LHCN-M2 (cell line): ENCODE measurements around the gene PROZ. TPM values are rescaled to one million over a fixed set of nuclear protein-coding genes. Genes with fewer than 3 reads are reported as not detected.

ENCODE experiments used
- DNase-seq: peaks from one replicate; pipeline ENCODE4 v3.0.0-alpha.2; 2012; ENCODE audit warnings: low read depth
- total RNA-seq: library from RNA; depleted of rRNA; stranded (reverse); fragments of >200 nt; gene quantifications from 2 replicates; pipeline ENCODE4 v1.2.3, GENCODE V29; 2014

Gene PROZ
- total RNA-seq, 1 experiment from 2014 or later, result not detected

- DNase-seq, result no peak
These were observed 18.4 kb downstream of the PROZ start for GRCh38 chr13:113176822-113177221.

DNA sequence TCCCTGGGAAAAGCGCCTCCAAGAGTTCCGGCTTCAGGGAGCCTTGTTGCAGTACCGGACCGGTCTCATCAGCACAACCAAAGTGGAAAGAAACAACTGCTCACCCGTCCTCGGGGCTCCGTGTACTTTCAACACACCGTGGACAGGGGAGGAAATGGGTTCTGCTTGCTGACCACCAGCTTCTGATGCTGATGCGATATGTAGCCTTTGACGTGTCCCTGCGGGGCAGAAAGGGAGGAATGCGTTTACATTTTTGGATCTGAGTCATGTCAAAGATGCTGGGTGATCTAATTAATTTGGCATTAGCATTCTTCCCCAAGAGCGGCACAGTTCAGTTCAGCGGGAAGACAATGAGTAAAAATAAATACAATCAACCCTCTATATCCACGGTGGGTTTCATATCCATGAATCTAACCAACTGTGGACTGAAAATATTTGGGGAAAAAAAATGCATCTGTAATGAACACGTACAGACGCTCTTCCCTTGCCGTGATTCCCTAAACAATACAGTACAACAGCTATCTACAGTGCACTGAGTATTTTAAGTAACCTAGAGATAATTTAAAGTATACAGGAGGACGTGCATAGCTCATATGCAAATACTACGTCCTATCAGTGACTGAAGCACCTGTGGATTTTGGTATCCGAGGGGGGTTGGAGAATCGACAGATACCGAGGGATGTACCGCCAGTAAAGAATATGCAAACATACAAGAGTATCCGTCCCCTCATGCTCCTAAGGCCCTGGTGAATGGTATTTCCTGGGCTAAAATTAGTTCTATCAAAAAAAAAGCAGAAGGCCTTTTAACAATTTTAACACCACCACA, 19.8 kb downstream of the PROZ start:
- DNase-seq, result peak; percentile 91

DNA sequence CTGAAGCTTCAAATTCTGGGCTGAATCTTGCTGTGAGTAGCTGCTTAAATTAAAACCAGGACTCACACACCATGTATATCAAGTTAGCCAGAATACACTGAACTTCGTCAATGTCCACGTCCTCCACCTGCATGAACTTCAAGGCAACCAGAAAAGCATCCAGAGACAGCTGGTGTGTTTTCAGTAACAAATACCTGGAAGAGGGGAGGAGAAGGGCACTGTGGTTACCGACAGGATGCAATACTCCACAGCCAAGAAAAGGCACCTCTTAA, 20.4 kb downstream of the PROZ start:
- DNase-seq, result no peak

DNA sequence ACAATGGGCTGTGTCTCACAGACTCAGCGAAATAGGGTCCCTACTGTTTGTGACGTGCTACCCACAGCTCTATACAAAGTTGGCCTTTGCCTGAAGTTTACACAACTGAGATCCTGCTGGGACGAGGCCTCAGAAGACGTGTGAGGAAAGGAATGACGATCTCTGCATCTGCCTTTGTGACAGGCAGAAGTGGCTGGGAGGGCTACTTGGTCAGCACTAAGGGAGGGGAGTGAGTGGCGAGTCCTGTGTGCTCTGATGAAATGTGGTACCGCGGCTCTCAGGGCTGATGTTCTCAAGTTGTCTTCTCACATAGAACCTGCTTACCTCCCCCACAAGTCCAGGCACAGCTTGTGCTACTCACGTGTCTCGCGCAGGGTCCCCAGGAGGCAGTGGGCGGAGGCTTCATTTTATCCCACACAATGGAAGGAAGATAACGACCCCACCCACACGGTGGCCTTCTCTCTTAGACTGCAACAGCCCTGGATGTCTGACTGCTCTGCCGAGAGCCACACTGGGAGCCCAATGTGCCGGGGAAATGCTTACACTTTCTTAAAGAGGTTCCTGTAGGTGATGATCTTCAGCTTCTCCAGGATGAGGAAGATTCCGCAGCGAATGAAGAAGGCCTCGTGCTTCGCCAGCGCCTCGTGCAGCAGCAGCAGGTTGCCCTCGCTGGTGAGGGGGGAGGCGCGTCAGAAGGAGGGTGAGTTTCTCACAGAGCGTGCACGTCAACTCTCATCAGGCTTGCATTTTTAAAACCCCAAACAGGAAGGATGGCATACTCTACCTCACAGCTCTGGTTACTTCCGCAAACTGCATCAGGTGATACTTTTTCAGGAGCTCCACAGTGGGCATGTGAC, 21.2 kb downstream of the PROZ start:
- DNase-seq, result no peak

- peak; percentile 48 for DNase-seq
These were observed 23.6 kb downstream of the PROZ start for GRCh38 chr13:113182046-113182445.

DNA sequence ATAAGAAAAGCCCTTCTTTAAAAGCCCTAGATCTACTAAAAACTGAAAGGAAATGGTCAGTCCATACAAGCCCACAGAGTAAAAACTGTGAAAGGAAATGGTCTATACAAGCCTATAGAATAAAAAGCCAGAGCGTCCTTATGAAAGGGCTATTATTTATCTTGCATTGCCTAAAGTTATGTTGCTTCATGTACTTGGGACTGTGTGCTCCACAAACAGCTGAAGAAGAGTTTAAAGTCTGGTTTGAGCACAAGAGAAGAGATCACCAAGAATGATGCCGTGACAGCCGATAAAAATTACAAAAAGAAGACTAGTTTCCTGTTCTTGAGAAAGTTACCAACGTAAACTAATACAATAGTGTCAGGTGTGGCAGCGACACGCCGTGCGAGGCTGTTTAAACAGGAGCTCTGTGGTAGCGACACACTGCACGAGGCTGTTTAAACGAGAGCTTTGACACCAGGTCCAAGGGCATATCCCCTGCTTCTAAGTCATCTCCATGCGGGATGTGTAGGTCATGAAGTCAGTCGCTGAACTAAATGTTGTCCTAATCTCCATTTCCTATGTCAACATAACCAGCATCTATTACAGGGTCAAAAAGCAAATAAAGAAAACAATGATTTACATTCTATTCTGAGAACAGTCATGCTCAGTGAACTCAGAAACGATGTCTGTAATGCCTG, 25.1 kb downstream of the PROZ start:
- DNase-seq, result no peak

- DNase-seq, result no peak
These were observed 26.4 kb downstream of the PROZ start for GRCh38 chr13:113184568-113185440.

GRCh38 chr13:113186061-113186900, 27.8 kb downstream of the PROZ start:
- DNase-seq, result no peak

- DNase-seq, result peak; percentile 100
These were observed 28.8 kb downstream of the PROZ start for GRCh38 chr13:113187263-113187669.

DNA sequence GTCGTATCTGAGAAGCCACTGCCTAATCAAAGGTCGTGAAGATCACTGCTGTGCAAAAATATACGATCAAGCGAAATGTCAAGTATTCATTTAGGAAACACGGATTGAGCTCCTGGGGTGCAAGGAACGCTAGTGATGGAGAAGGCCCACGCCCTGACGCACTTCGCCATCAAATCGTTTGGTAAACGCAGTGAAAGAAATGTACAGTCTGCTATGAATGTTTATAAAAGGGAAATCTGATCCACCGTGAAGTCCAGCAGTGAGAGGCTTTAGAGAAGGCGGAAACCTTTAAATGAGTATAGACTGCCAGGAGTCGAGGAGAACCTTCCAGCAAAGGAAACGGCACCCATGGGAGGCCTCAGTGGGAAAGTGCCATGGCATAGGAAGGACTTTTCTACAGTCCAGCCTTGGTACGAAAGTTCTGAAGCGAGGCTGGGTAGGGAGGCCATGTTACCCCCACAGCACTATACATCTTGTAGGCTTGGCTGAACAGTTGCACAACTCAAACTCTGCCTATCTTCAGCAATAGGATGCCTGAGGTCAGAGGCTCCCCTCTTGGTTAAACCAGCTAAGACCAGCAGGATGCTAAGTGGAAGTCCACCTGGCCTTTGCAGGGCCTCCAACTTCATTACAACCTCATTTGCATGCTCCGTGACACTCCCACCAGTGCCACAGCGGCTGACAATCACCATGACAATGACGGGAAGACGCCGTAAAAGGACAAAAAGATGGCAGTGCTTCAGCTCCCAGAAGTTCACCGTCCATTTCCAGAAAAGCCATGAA, 29.6 kb downstream of the PROZ start:
- DNase-seq, result no peak

- no peak for DNase-seq
These were observed 31.7 kb downstream of the PROZ start for GRCh38 chr13:113190181-113190580.

DNA sequence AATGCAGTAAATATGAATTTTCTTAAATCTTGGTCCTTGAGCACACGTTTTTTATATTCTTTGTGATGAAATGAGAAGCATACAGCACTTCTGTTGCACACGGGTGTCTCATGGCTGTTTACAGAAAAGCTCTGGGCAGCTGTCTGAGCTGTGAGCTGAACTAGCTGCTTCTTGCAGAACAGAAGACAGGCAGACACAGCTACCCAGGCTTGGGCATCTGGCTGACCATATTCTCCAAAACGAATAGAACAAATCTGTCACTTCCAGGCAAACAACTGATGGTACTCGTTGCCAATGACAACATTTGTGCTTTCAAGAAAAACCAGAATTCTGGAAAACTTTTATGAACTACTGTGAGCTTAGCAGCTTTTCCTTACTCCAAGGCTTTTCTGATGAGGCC, 33.8 kb downstream of the PROZ start:
- DNase-seq, result peak; percentile 64

DNA sequence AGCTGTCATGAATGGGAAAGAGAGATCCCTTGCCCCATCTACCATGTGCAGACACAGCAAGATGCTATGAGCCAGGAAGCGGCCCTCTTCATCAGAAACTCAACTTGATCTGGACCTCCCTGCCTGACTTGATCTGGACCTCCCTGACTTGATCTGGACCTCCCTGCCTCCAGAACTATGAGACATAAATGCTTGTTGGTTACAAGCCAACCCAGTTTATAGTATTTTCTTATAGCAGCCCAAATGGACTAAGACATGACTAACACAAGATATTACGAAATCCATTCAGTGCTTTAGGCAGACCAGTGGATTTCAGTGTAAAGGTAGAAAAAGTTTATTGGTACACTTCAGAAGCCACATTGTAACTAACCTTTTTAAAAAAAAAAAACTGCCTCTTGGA, 34.5 kb downstream of the PROZ start:
- peak; percentile 66 for DNase-seq

DNA sequence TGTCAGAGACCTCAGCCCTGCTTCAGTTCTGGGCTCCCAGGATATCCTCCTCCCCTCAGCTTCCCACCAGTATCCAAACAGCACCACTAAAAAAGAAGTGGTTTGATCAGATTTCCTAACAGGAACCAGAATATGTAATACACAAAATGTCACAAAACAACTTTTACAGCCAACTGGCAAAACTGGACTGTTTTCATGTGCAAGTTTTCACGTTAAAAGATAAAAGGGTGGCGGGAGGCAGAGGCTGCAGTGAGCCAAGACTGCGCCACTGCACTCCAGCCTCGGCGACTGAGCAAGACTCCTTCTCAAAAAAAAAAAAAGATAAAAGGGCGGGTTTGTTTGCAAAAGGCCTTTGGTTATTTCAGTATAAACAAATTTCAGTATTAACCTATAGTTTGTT, 36.9 kb downstream of the PROZ start:
- DNase-seq, result no peak

DNA sequence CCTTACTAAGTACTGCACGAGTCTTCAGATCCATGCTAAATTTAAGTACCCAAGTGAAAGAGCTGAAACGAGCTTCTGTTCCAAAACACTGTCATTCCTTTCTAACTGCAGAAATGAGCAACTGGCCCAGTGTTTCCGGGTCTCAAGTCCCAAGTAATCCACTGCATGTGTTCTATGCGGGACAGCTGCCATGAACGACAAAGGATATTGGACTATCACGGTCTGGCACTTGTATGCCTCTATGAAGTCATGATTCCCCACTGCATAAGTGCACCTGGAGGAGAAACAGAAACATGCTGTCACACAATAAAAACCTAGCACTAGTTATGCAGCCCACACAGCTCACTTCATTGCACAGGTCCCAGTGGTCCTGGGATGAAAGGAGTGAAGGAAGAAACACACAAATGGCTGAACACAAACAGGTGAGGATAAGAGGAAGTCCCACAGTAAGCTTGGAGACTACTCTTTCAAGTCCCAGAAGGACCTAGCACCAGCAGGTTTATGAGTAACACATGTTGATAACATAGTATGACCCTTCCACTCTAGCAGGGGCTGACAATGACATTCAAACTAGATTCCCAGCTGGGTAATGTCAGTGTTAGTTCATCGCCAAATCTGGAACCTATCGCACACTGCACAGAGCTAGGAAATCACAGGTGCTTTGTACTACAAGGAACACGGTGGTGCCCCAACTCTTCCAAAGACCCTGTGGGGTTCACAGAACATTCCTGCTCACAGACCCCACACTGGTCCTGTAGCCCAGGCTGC, 38.7 kb downstream of the PROZ start:
- DNase-seq, result no peak

DNA sequence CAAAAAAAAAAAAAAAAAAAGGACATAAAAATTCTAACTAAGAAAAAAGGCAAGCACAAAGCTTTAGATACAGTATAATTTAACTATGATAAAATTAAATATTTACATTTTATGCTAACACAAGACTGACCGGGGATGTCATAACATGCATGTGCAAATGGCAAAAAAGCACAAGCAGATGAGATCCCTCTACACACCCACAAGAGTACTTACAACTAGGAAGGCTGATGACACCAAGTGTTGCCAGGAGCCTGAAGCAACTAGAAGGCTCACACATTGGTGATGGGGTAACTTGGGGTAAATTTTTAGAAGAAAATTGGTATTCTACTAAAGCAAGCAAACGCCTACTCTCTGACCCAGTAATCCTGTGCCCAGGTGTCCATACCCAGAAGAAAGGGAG, 43.4 kb downstream of the PROZ start:
- no peak for DNase-seq

GRCh38 chr13:113202912-113203311, 44.5 kb downstream of the PROZ start:
- no peak for DNase-seq

GRCh38 chr13:113203507-113204377, 45.3 kb downstream of the PROZ start:
- no peak for DNase-seq
